Tibial nerve (tissue), 4 donors: Measurements from ENCODE around the gene GNG3.

Experiments
- CTCF ChIP-seq, 5 experiments: fragments of 200-600 bp in 3 of 5; fragments of 450-650 bp in 2 of 5; sonication (generic) in 3 of 5; IDR thresholded peaks; one replicate each; pipeline ENCODE4 v1.5.1; 2016 to 2019; ENCODE audit warnings: antibody characterized with exemption in 5 of 5, mild to moderate bottlenecking in 3 of 5, moderate library complexity in 2 of 5
- EP300 ChIP-seq, 2 donors: sonication (generic); formaldehyde crosslinking; IDR thresholded peaks; one replicate each; pipeline ENCODE4 v1.6.1; 2017; ENCODE audit warnings: antibody characterized with exemption in 2 of 2, mild to moderate bottlenecking in 1 of 2
- POLR2A ChIP-seq, 2 donors: fragments of 450-650 bp; IDR thresholded peaks; one replicate each; pipeline ENCODE4 v1.6.1; 2017; ENCODE audit warnings: antibody characterized with exemption in 2 of 2, mild to moderate bottlenecking in 2 of 2, moderate library complexity in 2 of 2

GRCh38 chr11:62753736-62754603, 46.5 kb downstream of the GNG3 start, which contains the start of gene ZBTB3:
- TF ChIP-seq EP300 (IDR thresholded peaks at IDR 0.05) (peak; percentile 68 to 97), CTCF (IDR thresholded peaks at IDR 0.05) (peak in 2 of 5 experiments; percentile 49 to 54), POLR2A (IDR thresholded peaks at IDR 0.05) (peak; percentile 69 to 79)
